HG03558 (cell line): ENCODE measurements around the gene KCNH2.

ENCODE experiments used
- ATAC-seq: cut with Tn5 transposase; IDR thresholded peaks from one replicate; pipeline ENCODE4 v1.9.1; 2021; ENCODE audit warnings: moderate number of reproducible peaks; ENCODE audit not compliant: unreplicated experiment; ENCODE audit errors: extremely low read depth

Gene KCNH2

DNA sequence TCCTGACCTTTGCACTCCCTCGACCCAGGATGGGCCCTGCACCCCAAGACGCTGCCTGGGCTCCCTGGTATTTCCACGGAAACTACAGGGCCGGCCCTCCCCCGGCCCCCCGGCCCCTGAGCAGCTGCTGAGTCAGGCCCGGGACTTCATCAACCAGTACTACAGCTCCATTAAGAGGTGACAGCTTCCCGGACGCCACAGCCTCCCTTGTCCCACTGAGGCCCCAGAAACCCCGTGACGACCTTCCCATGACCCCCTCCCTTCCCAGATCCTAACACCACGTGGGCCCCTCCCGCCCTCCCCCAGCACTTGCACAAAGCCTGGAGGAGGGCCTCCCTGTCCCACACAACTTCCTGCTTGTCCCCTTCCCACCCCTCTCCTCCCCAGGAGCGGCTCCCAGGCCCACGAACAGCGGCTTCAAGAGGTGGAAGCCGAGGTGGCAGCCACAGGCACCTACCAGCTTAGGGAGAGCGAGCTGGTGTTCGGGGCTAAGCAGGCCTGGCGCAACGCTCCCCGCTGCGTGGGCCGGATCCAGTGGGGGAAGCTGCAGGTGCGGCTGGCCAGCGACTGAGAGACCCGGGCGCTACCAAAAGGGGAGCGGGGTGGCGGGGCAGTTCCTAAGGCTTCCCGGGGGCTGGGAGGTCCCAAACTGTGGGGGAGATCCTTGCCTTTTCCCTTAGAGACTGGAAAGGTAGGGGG is 18.4 kb upstream of the KCNH2 start:
- ATAC-seq: no peak

DNA sequence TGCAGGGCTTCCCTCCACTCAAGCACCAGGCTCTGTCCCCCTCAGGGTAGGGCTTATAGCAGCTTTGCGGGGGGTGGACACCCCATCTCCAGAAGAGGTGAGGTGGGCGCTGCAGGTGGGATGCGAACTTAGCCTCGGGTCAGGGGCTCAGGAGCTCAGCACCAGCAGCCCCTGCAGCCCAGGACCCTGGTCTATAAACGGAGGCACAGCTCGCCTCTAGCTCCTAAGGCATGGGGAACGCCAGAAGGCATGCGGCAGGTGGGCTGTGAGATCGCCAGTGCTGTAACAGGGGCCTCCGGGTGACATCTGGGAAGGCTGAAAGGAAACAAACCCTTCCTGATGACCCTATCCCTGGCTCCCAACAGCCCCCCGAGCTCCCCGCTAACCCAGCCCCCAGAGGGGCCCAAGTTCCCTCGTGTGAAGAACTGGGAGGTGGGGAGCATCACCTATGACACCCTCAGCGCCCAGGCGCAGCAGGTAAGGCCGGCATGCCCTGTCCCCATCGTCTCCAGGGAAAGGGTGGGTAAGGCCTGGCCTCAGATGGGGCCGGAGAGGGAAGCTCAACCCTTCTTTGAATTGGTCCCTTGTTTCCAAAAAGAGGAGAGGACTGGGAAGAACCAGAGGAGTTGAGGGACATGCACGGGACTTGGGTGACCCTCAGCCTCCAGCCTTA is 16.9 kb upstream of the KCNH2 start:
- no peak for ATAC-seq

DNA sequence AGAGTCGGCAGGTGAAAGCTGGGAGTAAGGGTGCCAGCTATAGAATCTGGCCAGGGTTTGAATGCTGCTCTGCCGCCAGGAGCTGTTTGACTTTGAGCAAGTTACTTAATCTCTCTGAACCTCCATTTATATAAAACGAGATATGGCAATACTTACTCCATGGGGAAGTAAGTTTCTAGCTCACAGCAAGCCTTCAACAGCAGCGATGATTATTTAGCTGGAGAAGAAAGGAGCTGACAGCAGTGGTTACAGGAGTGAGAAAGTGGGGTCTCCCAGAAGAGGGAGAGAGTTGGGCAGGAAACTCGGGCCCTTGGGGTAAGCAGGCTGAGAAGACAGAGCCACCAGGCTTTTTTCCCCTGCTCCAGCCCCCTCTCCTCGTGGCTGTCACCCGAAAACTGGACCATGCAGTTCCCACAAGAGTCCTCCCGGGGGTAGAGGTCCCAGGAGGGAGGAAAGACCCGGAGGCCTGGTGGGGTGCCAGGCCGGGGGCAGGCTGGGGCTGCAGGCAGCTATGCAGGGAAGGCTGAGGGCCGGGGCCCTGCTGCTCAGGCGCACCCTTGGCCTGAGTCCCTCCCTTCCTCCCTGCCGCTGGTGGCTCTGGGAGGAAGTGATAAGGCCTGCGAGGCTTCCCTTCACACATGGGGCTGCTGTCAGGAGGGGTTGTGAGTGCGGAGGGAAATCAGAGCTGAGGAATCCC is 16.2 kb upstream of the KCNH2 start:
- no peak for ATAC-seq

DNA sequence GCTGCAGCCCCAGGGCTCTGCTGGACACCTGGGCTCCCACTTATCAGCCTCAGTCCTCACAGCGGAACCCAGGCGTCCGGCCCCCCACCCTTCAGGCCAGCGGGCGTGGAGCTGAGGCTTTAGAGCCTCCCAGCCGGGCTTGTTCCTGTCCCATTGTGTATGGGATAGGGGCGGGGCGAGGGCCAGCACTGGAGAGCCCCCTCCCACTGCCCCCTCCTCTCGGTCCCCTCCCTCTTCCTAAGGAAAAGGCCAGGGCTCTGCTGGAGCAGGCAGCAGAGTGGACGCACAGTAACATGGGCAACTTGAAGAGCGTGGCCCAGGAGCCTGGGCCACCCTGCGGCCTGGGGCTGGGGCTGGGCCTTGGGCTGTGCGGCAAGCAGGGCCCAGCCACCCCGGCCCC is 15.4 kb upstream of the KCNH2 start:
- no peak for ATAC-seq

DNA sequence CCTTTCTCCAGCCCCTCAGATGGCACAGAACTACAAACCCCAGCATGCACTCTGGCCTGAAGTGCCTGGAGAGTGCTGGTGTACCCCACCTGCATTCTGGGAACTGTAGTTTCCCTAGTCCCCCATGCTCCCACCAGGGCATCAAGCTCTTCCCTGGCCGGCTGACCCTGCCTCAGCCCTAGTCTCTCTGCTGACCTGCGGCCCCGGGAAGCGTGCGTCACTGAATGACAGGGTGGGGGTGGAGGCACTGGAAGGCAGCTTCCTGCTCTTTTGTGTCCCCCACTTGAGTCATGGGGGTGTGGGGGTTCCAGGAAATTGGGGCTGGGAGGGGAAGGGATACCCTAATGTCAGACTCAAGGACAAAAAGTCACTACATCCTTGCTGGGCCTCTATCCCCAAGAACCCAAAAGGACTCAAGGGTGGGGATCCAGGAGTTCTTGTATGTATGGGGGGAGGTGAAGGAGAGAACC is 14.7 kb upstream of the KCNH2 start:
- ATAC-seq: no peak

DNA sequence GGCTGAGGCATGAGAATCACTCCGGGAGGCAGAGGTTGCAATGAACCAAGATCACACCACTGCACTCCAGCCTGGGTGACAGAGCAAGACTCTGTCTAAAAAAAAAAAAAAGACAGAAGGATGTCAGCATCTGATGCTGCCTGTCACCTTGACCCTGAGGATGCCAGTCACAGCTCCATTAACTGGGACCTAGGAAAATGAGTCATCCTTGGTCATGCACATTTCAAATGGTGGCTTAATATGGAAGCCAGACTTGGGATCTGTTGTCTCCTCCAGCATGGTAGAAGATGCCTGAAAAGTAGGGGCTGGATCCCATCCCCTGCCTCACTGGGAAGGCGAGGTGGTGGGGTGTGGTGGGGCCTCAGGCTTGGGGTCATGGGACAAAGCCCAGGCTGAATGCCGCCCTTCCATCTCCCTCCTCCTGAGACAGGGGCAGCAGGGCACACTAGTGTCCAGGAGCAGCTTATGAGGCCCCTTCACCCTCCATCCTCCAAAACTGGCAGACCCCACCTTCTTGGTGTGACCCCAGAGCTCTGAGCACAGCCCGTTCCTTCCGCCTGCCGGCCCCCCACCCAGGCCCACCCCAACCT is 14.0 kb upstream of the KCNH2 start:
- ATAC-seq: no peak

DNA sequence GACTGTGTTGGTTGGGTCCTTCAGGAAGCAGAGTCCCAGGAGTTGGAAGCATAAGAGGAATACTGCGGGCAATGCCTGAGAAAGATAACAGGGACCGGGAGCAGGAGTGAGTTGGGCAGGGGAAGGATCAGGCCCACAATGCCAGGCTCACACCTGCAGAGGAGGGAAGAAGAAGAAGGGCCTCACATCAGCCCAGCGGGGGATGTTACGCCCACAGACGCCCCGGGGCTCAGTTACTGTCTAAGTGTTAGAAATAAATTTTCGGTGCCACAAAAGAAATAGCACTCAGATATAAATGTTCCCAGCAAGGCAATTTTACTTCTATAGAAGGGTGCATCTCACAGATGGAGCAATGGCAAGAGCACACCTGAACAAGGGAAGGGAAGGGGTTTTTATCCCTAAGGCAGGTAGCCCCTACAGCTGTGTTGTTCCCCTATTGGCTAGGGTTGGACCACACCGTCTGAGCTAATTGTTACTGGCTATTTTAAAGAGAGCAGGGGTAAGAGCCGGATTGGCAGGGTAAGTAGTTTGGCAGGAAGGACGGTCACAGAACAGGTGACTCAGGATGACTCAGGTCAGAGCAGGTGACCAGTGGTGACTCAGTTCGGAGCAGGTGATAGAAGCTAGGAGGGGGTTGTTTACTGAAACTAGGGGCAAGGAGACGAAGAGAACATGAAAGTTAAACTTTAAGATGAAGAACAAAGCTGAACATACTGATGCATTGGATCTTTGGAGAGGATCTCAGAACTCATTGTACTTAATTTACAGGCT is 12.5 kb upstream of the KCNH2 start, which contains the start of gene NOS3:
Gene NOS3, plus strand, starts transcription at position 602 of the 771 bp plus-strand sequence. CDS start 2,787 bp downstream, outside the sequence.
- no peak for ATAC-seq

DNA sequence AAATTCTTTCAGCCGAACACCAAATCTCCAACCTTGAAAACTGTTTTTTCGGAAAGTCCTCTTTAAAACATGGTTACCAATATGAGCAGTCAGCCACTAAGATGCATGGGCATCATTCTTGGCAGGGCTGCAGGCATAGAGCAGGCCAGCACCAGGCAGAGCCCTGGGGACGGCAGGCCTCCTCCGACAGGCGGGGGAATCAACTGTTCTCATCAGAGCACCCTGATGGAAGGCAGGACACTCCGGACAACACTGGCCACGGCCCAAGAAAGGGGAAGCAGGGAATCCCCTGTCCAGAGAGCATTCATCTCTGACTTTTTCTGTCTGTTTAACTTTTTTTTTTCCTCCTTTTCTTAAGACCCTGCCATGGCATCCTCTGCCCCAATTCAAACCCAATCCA is 11.3 kb upstream of the KCNH2 start:
- no peak for ATAC-seq

DNA sequence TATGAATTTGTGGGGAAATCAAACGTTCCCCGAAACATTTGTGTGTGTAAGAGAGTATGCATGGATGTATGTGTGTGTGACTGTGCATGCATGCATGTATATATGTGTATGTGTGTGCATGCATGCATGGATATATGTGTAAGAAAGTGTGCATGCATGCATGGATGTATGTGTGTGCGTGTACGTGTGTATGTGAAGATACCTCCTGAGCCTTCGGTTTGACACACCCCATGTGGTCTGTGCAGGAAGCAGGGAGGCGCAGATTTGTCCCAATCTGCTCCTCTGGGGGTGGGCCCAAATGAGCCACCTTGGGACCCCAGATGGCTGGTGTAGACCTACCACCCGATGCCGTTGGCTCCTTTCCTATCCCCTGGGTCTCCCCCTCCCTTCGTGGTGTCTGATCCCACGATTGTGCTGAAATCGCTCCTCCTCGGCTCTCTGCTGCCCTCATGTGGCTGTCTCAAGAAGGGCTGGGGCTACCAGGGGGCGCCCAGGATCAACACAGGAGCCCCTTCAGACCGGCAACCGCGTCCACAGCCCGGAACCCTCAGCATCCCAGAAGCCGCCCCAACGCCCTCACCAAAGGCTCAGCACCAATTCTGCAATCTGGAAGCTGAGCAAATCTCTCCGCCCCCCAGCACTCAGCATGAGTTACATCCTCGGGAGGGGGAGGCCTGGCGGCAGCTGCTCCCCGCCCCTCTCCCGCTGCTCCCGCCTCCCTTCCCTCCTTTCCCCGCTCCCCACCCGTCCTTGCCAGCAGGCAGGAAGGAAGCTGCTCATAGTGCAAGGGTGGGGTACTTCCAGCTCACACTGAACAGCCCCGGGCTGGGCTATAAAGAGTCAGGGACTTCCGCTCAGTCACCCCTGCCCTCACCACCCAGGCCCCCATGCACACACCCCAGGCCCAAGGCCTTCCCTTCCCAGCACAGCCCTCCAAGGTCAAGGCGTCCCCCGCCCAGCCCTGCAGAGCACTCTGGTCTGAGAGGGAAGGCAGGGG is 10.4 kb upstream of the KCNH2 start:
- no peak for ATAC-seq

DNA sequence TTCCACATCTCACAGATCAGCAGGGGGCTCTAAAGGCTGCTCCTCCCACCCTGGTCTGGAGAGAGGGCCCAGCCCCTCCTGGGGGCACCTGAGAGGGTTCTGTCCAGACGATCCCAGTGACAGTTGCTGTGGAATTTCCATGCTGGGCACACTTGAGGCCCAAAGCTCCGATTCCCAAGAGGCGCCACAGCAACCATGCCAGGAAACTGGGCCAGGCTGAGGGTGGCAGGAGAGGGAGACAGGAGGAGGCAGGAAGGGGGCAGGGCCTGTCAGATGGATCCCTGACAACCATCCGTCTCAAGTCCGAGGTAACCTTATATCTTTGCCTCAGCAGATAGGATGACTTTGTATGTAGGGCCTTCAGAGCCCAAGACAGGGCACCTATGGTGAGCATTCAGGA is 8.4 kb upstream of the KCNH2 start:
- ATAC-seq: no peak

DNA sequence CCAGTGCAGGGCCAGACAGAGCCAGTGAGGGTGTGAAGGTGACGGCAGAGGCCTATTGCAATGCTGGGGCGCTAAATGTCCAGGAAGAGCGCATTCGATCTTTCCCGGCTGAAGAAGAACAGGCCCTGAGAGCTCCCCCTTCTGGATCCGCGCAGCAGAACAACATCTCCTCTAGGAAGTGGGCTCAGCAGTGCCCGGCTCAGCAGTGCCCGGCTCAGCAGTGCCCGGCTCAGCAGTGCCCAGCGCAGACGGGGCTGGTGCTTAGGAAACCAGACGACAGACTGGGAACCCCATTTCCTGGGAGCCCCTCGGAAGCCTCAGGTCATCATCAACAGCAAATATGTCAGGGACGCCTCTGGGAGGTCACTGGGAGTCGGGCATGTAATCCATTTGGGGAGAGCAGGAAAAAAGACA is 8.0 kb upstream of the KCNH2 start:
- no peak for ATAC-seq

DNA sequence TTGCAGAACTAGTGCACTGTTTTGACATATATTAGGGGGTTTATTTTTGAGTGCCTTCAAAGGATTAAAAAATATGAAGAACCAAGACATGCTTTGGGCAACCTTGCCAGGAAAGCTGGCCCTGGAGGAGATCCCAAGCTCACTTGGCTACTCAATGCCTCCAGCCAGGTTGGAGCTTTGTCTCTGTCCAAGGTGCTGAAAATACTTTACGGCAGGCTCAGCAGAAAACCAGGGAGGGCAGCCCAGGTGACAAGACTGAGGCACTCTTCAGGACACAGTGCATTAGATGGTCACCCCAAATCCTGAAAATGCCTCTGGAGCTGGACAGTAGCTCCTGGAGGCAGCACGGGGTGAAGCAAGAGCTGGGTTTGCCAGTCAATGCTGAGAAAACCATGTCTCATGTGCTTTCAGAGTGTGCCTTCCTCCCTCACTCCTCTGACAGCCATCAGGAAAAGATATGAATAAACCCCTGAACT is 5.8 kb upstream of the KCNH2 start:
- ATAC-seq: no peak

DNA sequence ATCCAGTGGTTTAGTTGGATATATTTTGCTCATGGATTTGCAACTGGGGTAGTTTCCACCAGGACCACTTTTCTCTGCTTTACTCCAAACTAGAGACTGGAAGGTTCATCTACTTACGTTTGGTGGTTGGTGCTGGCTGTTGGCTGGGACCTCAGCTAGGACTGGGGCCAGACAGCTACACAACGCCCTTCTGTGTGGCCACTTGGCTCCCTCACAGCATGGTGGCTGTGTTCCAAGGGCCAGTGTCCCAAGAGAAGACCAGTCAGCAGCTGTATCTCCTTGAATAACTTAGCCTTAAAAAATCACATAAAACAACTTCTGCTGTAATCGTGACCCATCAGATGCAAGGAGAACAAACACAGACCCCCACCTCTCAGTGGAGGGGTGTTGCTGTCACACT is 4.2 kb upstream of the KCNH2 start:
- no peak for ATAC-seq

DNA sequence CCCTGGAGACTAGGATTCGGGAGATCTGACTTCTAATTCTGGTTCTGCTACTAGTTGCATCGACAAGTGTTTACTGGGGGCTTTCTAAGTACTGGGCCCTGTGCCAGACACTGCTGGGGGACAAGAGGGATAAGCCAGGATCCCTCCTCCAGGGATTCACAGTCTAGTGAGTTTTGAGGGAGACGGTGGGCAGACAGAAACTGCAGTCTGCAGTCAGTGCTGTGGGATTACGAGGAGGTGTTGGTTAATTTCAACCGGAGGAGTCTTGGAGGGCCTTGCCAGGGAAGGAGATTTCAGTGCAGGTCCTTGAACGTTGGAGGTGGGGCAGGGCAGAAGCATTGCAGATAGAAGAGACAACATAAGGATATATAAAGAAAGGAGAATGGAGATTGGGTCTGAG is 3.5 kb upstream of the KCNH2 start:
- no peak for ATAC-seq

DNA sequence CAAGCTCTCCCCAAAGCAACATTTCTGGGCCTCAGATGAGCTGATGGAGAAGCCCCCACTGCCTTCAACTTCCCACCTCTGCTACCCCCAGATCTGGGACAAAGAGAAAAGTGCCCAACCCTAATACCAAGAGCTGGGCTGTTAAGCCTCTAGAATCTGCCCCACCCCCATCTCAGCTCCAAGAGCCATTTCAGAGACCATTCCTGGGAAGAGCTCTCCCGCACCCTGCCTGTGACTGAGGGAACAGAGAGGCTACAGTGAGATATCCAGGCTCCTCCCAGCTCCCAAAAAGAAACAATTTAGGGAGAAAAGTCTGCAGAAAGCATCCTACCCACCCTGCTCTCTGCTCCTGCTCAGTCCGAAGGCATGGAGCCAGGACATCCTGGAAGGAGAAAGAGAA is 2.5 kb upstream of the KCNH2 start:
- no peak for ATAC-seq

DNA sequence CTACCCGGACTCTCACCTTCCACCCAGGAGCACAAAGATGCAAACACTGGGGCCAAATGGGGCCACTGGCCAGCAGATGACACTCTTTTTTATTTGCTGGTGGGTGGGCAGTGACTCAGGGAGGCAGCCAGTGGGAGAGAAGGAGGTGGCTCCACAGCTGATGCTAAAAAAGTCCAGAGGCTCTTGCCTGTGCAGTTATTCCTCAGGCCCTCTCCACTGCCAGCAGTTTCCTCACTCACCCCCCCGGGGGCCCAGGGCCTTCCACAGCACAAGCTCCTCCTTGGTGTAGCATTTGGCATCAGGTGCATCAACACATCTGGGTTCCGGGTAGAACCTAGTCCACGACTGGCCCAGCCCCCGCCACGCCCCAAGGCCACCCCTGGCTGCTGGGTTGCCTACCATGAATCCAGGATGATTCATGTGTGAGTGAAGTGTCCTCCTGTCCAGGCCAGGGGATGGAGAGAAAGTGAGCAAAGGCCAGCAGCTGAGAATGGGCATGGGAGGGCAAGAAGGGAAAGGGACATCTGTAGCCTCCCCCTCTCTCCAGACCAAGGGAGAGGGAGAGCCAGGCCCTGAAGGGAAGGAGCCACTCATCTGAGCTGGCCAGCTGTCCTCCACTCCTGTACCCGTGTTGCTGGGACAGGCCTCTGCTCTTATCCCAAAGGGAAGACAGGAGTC is 1.7 kb upstream of the KCNH2 start:
- no peak for ATAC-seq

DNA sequence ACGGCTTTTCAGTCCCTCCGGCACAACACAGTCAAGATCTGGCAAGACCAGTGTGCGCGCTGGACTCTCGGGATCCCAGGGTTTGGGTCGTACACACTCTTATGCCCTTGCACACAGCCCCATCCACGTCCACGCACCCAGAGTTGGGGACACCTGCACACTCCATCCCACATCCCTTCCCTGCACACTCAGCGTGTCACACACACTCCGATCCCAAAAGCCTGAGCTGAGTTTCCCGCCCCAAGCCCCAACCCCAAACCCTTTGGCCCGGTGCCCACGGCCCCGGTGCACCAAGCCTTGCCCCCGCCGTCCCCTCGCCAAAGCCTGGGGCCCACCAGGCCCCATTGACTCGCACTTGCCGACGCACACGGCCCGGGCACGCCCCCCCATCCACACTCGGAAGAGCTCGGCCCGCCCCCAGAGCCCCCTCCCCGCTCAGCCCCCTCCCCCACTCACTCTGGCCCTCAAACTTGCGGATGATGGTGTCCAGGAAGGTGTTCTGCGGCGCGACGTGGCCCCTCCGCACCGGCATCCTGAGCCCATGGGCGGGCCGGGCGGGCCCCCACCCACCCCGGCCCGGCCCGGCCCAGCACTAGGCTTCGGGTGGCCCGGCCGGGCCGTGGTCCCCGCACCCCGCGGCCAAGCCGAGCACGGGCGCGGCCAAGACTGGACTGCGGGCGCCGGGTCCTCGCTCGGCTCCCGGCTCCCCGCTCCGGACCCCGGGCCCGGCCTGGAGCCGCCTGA is 567 bp downstream of the KCNH2 start:
- no peak for ATAC-seq
